Gastroesophageal sphincter (tissue), 4 donors: ENCODE data around the gene HINT1. TPM values are rescaled to one million over a fixed set of nuclear protein-coding genes. Genes with fewer than 3 reads are reported as not detected.

ENCODE experiments used
- ATAC-seq: fragments of 150-250 bp; one replicate; pipeline ENCODE4 v1.9.1; 2016; ENCODE audit warnings: mild to moderate bottlenecking, moderate library complexity
- H3K27ac ChIP-seq, 4 donors: fragments of 200-600 bp; sonication (generic) in 3 of 4; 1 replicate in 3 of 4; 2 replicates in 1 of 4; pipeline ENCODE4 v1.5.1; 2016 to 2019
- H3K27me3 ChIP-seq: fragments of 200-600 bp; sonication (generic); one replicate; pipeline ENCODE4 v1.5.1; 2019
- H3K36me3 ChIP-seq, 2 donors: fragments of 200-600 bp; sonication (generic); one replicate each; pipeline ENCODE4 v1.5.1; 2019; ENCODE audit warnings: control low read depth in 1 of 2
- H3K4me1 ChIP-seq, 3 donors: fragments of 200-600 bp; sonication (generic); 1 replicate in 2 of 3; 2 replicates in 1 of 3; pipeline ENCODE4 v1.5.1; 2016 to 2019; ENCODE audit warnings: control low read depth in 2 of 3
- H3K4me3 ChIP-seq, 2 donors: fragments of 200-600 bp; sonication (generic); one replicate each; pipeline ENCODE4 v1.5.1; 2019; ENCODE audit warnings: mild to moderate bottlenecking in 1 of 2, moderate library complexity in 1 of 2
- H3K9me3 ChIP-seq, 3 donors: fragments of 200-600 bp; sonication (generic); one replicate each; pipeline ENCODE4 v1.5.1; 2017 to 2019; ENCODE audit warnings: control low read depth in 2 of 3
- CTCF ChIP-seq, 4 experiments: fragments of 200-600 bp in 2 of 4; fragments of 450-650 bp in 2 of 4; sonication (generic) in 1 of 4; IDR thresholded peaks; one replicate each; pipeline ENCODE4 v1.5.1; 2017 to 2019; ENCODE audit warnings: antibody characterized with exemption in 4 of 4, mild to moderate bottlenecking in 2 of 4, moderate library complexity in 2 of 4
- EP300 ChIP-seq: sonication (generic); formaldehyde crosslinking; IDR thresholded peaks from one replicate; pipeline ENCODE4 v1.6.1; 2017; ENCODE audit warnings: antibody characterized with exemption, mild to moderate bottlenecking
- POLR2A ChIP-seq, 2 donors: fragments of 450-650 bp; IDR thresholded peaks; one replicate each; pipeline ENCODE4 v1.6.1; 2017; ENCODE audit warnings: antibody characterized with exemption in 2 of 2, mild to moderate bottlenecking in 2 of 2, moderate library complexity in 1 of 2
- POLR2AphosphoS5 ChIP-seq: sonication (generic); formaldehyde crosslinking; IDR thresholded peaks from one replicate; pipeline ENCODE4 v1.6.1; 2017; ENCODE audit warnings: antibody characterized with exemption
- WGBS, 2 donors: methylation state at CpG; one replicate each; pipeline ENCODE4 v1.1.5; 2018; ENCODE audit warnings: low coverage in 1 of 2; 5-methylcytosine and 5-hydroxymethylcytosine counted together
- total RNA-seq, 4 donors: library from RNA; depleted of rRNA; stranded (reverse); fragments of >200 nt; gene quantifications; one replicate each; pipeline ENCODE4 v1.1.0, GENCODE V29; 2016

Gene HINT1
- 100 to 1,000 TPM; 120 to 239 (median 209) TPM for total RNA-seq

- TF ChIP-seq CTCF (IDR thresholded peaks at IDR 0.05) (peak in 1 of 4 experiments; percentile 58), POLR2A (IDR thresholded peaks at IDR 0.05) (peak; percentile 59 to 73), POLR2AphosphoS5 (peak; percentile 89), EP300 (no peak)
- Histone ChIP-seq H3K4me3 (peak within 1 kb of the TSS; percentile 62 to 90), H3K9me3 (no peaks in the 10 kb centered on the region), H3K36me3 (peaks cover 0 to 28% of the 10 kb centered on the region in 2 donors), H3K27me3 (no peaks in the 10 kb centered on the region), H3K27ac (peak within 1 kb of the TSS; percentile 57 to 97 (median 96)), H3K4me1 (peaks cover 6 to 39% (median 8%) of the 10 kb centered on the region in 3 donors)
- WGBS, 2 donors: 2 to 5% methylated on average over 3 to 5 of the region's 33 CpGs
- ATAC-seq: peak; percentile 94
These were observed at the start of gene HINT1 for GRCh38 chr5:131165119-131165727. Gene HINT1 (minus strand): TSS chr5:131165256. CDS start chr5:131165205, 51 bp downstream.

- TF ChIP-seq CTCF (IDR thresholded peaks at IDR 0.05) (no peak), POLR2AphosphoS5 (no peak), EP300 (no peak), POLR2A (IDR thresholded peaks at IDR 0.05) (no peak)
- peaks cover 0 to 13% (median 0%) of the 10 kb centered on the region in 3 donors for H3K4me1 ChIP-seq
- 18 to 26% methylated on average over 2 to 3 of the region's 3 CpGs for WGBS, 2 donors
- ATAC-seq: no peak
- no peaks in the 10 kb centered on the region for H3K36me3 ChIP-seq
- no peaks in the 10 kb centered on the region for H3K9me3 ChIP-seq
- no peak overlapping the region for H3K27ac ChIP-seq
- H3K4me3 ChIP-seq: no peak overlapping the region
- H3K27me3 ChIP-seq: no peaks in the 10 kb centered on the region
These were observed 49.7 kb upstream of the HINT1 start for GRCh38 chr5:131214609-131215227.

- no peaks in the 10 kb centered on the region for H3K27me3 ChIP-seq
- H3K4me3 ChIP-seq: no peak overlapping the region
- 71 to 72% methylated on average over 5 of the region's 5 CpGs for WGBS, 2 donors
- peaks cover 0 to 13% (median 0%) of the 10 kb centered on the region in 3 donors for H3K4me1 ChIP-seq
- no peak for ATAC-seq
- no peaks in the 10 kb centered on the region for H3K36me3 ChIP-seq
- H3K27ac ChIP-seq: no peak overlapping the region
- TF ChIP-seq POLR2AphosphoS5: no peak
- no peak for TF ChIP-seq EP300
- TF ChIP-seq POLR2A (IDR thresholded peaks at IDR 0.05): no peak
- no peak for TF ChIP-seq CTCF (IDR thresholded peaks at IDR 0.05)
- no peaks in the 10 kb centered on the region for H3K9me3 ChIP-seq
These were observed 47.5 kb upstream of the HINT1 start for GRCh38 chr5:131212471-131213021.

- no peaks in the 10 kb centered on the region for H3K36me3 ChIP-seq
- no peak overlapping the region for H3K4me3 ChIP-seq
- WGBS, 2 donors: 95 to 100% methylated on average over 1 to 4 of the region's 5 CpGs
- H3K27ac ChIP-seq: no peak overlapping the region
- no peak for ATAC-seq
- H3K9me3 ChIP-seq: no peaks in the 10 kb centered on the region
- TF ChIP-seq EP300: no peak
- peaks cover 0 to 13% (median 0%) of the 10 kb centered on the region in 3 donors for H3K4me1 ChIP-seq
- no peaks in the 10 kb centered on the region for H3K27me3 ChIP-seq
These were observed 46.6 kb upstream of the HINT1 start for GRCh38 chr5:131211669-131212068.

- Histone ChIP-seq H3K4me3 (no peak overlapping the region), H3K9me3 (no peaks in the 10 kb centered on the region), H3K4me1 (peaks cover 0 to 10% (median 0%) of the 10 kb centered on the region in 3 donors), H3K27ac (no peak overlapping the region), H3K27me3 (no peaks in the 10 kb centered on the region), H3K36me3 (no peaks in the 10 kb centered on the region)
- no peak for ATAC-seq
- no peak for TF ChIP-seq CTCF (IDR thresholded peaks at IDR 0.05)
- TF ChIP-seq EP300: no peak
- TF ChIP-seq POLR2AphosphoS5: no peak
- TF ChIP-seq POLR2A (IDR thresholded peaks at IDR 0.05): no peak
These were observed 45.1 kb upstream of the HINT1 start for GRCh38 chr5:131210151-131210510.
